NCI-H2171 treated with DMSO at 0.1 percent for 48 hours (cell line): Measurements from ENCODE around the gene CWF19L2.
"Not testable (repeated sequence)": the region's sequence is repeated elsewhere in the genome, so short reads cannot be mapped to it uniquely, and the experiment has no call there.

ENCODE experiments used
- DNase-seq: peaks from one replicate; lab custom pipeline; 2025; lab: John Stamatoyannopoulos, UW

CWF19L2 gene

DNA sequence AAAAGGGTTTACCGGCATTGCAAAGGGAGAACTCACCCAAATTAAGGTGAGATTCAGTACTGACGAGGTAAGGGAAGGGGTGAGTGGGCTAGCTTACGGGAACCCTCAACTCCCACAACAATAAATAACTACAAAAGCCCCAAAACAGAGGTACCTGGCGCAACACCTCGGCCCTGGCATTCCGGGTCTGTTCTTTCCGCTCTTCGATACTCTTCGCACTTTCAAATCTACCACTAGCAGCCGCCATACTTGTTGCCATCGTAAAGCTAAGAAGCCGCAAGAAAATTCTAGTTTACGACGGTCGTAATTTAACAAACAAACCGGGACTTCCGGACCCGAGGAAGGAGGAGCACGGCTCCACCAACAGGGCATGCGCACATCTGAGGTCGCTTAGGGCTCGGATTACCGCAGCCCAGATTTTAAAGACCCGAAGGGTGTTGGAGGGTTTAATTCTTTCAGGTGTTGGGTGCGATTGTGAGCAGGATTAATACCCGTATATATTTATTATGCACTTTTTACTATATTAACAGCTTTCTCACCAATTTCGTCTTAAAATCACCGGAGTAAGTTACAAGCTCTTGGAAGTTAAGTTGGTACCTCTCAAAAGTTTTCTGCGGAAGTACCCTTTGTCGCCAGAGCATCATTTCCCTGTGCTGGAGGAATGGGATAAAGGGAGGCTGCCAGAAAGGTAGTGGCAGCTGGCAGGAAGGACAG is at the start of gene CWF19L2:
Gene CWF19L2, minus strand, starts transcription at position 268 of the 714 bp plus-strand sequence. Its CDS starts 9 bp downstream, at position 259.
- DNase-seq = peak; percentile 91

DNA sequence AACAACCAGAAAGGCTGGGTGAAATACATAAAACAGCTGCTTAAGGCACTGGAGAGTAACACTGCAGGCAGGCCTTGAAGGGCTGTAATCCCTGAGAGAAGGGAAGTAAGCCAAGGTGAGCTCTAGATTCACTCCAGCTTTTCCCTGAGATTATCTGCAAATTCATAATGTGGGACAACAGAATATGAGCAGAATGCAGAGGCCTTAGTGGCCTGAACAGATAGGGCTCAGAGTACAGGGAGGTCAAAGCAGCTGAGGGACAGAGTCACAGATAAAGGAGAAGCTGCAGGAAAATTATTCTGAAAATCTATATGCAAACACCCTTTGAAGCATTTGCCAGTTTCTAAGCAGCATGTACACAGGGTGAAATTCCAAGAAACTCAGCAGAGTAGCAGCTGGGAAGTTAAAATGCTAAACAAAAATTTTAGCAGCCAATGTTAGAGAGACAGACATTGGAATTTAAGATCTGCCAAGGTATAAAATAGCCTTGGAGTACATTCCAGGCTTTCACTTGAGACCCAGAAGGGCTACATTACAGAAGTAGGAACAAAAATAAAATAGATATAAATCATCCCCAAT is 48.1 kb upstream of the CWF19L2 start:
- DNase-seq = no peak

DNA sequence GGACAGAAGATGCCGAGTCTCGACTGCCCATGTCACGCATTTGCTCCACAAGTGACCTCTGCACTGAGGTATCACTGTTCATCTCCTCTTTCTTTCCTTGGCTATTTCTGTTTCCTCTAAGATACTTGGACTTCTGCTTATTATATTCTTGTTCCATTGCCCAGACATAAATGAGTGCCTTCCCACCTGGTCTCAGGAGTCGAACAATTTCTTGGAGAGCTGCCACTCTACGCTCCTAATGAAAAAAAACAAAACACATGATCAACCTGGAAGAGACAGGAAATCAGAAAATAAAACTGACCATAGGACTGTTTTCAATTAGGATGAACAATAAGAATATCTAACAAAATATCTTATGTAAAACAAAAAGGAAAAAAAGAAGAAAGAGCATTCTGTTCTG is 47.4 kb upstream of the CWF19L2 start:
- DNase-seq = no peak

DNA sequence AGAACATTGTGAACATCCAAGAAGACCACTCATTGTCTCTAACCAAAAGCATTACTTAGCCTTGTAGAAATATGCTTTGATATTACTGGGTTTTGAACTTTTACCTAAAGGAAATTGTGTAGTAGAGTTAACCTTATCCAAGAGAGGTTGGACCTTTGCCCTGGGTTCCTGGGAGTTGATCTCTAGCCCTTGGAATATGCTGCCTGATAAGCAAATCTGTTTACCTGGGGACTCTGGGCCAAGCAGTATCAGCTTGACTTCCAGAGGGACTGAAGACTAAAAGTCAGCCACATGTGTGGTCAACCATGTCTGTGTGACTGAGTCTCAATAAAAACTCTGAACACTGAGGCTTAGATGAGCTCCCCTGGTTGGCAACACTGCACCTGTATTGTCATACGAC is 44.1 kb upstream of the CWF19L2 start:
- DNase-seq = no peak

DNA sequence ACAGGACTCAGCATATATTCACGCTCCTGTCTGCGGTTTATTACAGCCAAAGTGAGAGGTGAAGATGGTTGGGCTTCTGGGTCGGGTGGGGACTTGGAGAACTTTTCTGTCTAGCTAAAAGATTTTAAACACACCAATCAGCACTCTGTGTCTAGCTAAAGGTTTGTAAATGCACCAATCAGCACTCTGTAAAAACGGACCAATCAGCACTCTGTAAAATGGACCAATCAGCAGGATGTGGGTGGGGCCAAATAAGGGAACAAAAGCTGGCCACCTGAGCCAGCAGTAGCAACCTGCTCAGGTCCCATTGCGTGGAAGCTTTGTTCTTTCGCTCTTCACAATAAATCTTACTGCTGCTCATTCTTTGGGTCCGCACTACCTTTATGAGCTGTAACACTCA is 39.7 kb upstream of the CWF19L2 start:
- not testable (repeated sequence) for DNase-seq

DNA sequence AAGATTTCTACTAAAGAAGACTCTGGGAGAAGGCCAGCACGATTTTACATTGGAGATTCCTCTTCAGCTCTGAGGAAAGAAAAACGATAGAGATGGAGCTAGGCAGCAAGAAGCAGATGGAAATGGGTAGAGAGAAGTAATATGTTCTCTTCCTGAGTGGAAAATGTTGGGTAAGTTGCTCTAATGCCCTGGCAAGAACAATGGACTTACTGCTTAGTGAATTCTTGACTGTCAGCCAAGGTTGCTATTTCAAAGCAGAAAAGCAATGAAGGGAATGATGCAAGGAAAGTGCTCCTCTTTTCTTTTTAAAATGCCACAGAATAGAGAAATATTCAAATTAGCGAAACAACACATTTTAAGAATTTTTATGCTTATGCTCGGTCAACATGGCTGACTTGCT is 38.4 kb upstream of the CWF19L2 start:
- DNase-seq = no peak

DNA sequence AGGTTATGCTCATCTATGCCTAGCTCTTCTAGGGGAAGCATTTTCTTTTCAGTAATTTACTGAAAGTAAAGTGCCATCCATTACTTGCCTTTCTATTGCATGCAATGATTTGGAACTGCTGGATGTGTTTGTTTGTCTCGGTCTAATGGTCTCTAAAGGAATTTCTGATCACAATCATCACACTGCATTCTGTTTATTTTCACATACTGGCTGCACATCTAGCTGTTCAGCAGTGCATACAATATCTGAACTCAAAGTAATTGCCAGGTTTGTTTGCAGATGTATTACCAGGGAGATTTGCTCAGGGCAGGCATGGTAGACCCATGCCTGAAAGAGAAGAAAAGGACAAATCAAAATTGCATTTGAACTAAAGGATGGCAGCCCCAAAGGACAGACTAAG is 36.4 kb upstream of the CWF19L2 start:
- no peak for DNase-seq

DNA sequence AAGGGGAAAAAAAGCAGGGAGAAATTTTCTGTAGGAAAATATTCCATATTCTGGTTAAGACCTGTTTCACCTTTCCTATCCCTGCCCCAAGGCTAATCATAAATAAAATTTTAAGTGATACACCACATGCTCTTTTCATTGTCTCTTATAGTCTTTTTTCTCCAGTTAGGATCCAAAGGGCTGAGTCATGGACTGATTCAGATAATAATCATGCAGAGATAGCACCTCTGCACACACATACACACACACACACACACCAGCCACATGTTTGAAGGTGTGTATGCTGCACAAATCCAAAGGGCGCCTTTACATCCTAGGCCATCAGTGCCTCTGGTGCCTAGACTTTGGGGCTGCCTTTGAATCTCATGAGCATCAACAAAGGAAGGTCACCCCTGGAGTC is 35.5 kb upstream of the CWF19L2 start:
- DNase-seq = no peak

DNA sequence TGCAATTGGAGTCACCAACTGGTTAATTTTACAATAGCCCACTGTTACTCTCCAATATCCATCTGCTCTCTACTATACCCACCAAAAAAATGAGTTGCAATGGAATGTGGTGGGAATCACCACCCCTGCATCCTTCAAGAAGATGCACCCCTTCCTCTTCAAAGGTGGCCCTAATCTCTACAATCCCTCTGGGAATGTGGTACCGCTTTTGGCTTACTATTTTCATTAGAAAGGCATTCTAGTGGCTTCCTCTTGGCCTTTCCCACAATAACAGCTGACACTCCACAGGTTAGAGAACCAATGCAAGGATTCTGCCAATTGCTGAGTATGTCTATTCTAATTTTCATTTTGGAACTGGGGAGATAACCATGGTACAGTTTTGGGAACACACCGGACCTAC is 33.2 kb upstream of the CWF19L2 start:
- no peak for DNase-seq

DNA sequence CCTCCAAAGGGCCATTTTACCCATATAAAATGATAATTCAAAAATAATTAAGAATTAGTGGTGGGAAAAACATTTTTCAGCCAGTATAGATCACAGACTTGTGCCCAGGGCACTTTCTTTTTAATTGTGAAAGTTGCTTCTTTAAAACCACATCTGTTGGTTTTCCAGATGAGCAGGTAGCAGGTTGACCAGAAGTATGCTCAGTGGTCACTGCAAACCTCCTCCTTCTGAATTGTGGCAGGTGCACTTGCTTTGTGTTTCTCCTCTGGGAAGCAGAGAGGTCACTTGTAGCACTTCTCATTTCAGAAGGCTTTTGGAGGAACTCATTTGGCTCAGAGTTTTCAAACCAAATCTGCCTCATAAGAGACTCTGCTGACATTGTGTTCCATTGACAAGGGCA is 24.6 kb upstream of the CWF19L2 start:
- no peak for DNase-seq

DNA sequence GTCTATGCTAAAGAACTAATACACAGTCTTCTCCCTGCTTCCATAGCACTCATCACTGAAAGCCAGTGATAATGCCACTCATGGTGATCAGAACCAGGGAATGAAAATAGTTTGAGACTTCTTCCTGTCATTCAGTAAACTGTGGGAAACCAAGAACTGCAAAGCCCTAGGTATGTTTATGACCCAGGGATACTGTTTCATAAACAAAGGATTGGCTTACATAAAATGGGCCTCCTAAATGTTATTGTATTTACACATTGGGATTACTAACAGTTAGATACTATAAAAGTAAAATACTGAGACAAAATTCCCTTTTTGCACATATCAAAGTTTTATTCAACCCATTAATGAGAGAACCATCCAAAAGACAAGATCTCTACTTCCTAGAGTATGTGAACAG is 21.3 kb upstream of the CWF19L2 start:
- no peak for DNase-seq

DNA sequence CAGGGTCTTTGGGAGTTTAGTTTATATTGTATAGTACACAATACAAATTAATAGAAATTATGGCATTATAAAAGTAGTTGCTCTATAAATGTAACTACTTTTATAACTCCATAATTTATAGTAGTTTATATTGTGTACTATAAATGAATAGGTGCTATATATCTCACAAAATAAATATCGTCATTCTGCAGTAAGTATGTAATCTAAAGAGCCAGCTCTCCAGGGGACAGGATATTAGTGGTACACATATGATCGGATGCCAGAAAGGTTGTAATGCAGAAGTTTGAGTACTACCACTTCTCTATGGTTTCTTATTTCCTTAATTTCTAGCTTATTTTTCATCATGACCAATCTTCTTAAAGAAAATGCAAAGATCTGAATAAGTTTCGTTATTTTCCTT is 20.2 kb upstream of the CWF19L2 start:
- no peak for DNase-seq

DNA sequence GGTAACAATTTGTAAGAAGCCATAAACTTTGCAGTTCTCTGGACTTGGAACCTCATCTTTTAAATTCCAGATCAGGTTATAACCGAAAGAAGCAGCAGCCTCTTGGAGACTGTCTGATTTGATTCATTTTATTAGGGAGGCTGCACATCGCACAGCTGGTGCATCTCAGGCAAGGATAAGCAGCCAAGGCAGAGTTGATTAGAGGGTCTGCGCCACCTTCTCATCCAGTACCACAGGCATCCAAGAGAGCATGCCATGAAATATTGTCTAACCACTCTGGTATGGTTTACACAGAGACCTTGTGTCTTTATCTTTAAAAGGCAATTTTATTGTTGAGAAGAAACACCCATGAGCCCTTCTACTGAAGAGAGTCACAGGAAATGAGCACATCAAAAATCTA is 16.2 kb upstream of the CWF19L2 start:
- DNase-seq = no peak

DNA sequence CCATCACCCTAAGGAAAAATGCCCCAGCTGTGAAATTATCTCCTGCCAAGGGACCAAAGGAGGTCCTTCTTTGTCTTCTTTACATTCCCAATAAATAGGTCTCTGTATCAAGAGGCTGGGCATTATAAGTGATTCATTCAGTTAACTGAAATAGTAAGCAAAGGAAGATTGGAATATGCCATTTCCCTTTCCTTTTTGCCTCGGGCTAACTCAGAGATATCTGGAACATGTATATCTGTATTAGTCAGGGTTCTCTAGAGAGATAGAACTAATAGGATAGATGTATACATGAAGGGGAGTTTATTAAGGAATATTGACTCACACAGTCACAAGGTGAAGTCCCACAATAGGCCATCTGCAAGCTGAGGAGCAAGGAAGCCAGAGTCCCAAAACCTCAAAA is 15.3 kb upstream of the CWF19L2 start:
- DNase-seq = no peak

DNA sequence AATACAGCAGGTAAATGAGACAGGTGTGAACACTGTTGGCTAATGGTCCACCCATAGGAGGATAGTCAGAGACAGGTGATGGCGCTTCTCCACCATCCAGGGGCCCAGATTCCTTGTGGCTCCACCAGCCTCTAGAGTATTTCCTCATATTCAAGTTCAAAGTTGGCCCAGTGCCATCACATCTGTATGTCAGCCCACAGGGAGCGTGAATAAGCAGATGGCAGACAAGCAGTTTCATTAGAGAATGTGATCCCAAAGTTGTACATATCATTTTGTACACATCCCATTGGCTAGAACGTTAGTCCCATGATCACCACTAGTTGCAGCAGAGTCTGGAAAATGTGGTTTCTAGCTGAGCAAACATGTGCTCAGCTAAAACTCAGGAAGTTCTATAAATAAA is 11.0 kb upstream of the CWF19L2 start:
- DNase-seq = peak; percentile 88

DNA sequence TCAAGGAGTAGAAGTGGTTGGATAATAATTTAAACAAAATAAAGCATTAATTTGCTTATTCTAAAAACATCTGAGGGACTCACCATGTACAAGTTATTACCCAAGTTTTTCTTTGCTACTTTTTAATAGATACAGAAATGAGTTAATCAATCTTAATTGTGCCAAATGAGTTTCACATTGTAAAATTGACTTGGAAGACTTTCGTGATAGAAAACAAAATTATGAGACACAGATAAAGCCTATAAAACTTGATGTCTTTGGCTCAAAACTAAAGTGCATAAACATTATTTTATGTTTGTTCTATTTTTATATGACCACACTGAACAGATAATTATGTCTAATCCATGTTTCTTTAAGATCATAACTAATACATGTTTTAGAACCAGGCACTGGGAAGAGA is 10.1 kb upstream of the CWF19L2 start:
- DNase-seq = no peak

DNA sequence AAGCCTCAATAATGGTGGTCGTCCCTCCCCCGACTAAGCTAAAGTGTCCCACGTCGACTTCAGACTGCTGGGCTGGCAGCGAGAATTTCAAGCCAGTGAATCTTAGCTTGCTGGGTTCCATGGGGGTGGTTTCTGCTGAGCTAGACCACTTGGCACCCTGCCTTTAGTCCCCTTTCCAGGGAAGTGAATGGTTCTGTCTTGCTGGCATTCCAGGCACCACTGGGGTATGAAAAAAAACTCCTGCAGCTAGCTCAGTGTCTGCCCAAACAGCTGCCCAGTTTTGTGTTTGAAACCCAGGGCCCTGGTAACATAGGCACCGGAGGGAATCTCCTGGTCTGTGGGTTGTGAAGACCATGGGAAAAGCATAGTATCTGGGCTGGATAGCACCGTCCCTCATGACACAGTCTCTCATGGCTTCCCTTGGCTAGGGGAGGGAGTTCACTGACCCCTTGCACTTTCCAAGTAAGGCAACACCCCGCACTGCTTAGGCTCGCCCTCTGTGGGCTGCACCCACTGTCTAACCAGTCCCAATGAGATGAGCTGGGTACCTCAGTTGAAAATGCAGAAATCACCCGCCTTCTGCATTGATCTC is 8.7 kb upstream of the CWF19L2 start:
- not testable (repeated sequence) for DNase-seq

DNA sequence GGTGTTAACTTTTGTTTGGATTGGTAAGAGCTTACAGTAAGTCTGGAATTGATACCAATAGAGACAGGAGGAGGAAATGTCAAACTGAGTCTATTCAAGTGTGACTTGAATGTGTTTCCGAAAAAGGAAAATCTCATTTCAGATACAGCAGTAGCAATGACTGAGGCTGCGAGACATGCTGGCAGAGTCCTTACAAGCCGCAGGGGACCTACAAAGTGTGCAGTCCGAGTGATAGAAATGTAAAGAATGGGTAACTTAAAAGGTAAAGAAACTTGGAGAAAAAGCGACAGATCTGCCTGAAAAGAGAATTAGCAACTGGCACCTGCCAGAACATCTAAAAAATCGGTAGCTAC is 444 bp downstream of the CWF19L2 start:
- DNase-seq = no peak

DNA sequence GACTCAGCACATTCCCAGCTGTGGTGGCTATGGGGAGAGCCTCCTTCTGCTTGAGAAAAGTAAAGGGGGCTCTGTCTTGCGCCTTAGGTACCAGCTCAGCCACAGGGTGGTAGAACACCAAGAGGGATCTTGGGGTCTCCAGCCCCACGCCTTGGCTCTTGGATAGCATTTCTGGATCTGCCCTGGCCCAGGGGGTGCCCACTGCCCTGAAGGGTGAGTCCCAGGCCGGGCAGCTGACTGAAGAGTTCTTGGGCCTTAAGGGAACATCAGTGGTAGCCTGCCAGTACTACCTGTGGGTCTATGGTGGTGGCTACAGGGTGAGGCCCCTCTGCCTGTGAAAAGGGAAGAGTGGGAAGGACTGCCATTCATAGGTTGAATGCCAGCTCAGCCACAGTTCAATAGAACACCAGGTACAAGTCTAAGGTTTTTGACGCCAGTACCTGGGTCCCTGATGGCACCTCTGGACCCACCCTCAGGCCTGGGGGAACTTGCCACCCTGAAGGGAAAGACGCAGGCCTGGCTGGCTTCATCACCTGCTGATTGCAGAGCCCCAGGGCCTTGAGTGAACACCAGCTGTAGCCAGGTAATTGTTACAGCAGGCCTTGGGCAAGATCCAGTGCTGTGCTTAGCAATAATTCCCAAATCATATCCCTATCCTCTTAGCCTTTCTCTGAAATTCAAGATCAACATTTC is 3.9 kb downstream of the CWF19L2 start:
- DNase-seq = no peak

DNA sequence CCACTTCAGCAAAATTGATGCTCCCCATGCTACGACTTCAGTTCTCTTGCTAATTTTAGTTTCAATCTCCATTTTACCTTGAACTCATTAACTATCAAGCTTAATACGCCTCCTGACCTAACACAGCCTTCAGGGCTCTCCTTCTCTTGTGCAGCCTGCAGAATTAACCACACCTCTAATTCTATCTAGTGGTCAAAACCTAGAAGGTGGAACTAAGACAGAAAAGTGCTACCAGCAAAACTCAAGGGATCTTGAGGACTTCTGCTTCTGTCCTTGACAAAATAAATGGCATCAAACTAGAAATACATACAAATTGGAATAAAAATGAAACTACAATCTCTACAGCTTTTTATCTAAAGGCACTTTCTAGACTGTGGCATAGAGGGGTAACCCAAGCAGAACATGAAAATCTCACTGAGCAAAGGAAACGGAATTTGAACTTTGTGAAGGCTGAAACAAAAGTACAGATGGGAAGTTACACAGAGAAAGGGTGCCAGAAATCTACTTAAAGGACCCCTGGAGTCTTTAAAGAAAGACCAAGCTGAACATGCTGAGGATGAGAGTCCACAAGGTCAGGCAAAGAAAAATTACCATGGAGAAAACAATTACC is 10.7 kb downstream of the CWF19L2 start:
- DNase-seq = no peak

DNA sequence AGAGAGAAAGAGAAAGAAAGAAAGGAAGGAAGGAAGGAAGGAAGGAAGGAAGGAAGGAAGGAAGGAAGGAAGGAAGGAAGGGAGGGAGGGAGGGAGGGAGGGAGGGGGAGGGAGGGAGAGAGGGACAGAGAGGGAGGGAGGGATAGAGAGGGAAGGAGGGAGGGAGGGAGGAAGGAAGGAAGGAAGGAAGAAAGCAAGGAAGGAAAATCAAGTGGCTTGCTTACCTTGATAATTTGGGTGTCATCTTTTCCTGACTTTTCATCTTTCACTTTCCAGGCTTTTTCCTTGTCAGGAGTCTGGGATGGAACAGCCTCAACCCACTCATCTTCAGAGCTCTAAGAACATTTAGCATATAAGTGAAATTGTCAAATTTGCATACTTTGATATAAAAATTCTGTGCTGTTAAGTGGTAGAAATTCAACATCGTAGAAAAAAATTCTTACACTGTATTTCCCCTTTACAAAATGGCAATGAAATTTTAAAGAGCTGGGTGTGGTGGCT is 14.9 kb downstream of the CWF19L2 start:
- no peak for DNase-seq

DNA sequence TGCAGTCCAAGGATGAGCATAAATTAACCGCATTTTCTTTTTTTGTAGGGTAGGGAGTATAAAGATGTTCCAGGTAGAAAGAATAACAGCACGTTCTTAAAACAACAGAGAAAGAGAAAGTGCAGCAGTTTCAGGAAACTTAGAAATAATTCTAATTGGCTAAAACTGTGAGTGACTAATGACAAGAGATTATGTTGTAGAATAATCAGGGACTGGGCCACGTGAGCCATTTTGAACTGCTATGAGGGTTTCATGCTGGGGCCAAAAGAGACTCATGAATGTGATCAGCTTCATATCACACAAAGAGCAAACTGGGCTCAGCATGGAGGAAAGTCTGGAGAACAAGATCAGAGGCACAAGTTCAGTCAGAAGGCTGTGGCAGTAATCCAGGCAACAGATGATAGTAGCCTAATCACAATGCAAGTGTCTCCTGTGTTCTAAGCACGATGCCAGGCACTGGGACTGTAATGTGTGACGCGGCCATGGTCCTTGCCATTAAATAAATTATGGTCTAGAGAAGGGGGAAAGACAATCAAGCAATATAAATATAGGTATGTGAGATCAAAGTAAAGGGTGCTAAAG is 17.9 kb downstream of the CWF19L2 start:
- DNase-seq = no peak
